Measurements from ENCODE around the gene TSPAN32.

Gene TSPAN32

GRCh38 chr11:2346014-2346413, 44.2 kb downstream of the TSPAN32 start:
- no peak overlapping the region for H3K4me2 ChIP-seq

GRCh38 chr11:2346586-2347307, 44.9 kb downstream of the TSPAN32 start:
- H3K4me2 ChIP-seq = no peak overlapping the region
- no peaks in the 10 kb centered on the region for H3K79me2 ChIP-seq (ENCODE audit: insufficient read depth, low read depth)
- H3K9ac ChIP-seq = no peak overlapping the region
- H3K4me1 ChIP-seq (ENCODE audit: low read depth, poor library complexity, severe bottlenecking) = no peaks in the 10 kb centered on the region
- no peak overlapping the region for H3K4me3 ChIP-seq (IDR thresholded peaks at IDR 0.05; ENCODE audit: insufficient read depth, low read depth, low read length)
- no peak overlapping the region for H2AFZ ChIP-seq (ENCODE audit: low read depth)
- no peaks in the 10 kb centered on the region for H4K20me1 ChIP-seq (ENCODE audit: insufficient read depth)
- H3K36me3 ChIP-seq (ENCODE audit: insufficient read depth) = no peaks in the 10 kb centered on the region
- no peak for TF ChIP-seq CTCF (conservative IDR thresholded peaks at IDR 0.05; ENCODE audit: low read depth, low read length)
- peaks cover 89% of the 10 kb centered on the region for H3K27me3 ChIP-seq (ENCODE audit: insufficient read depth, low read depth)
- no peak overlapping the region for H3K27ac ChIP-seq

More at GRCh38 chr11:2346014-2346413, 44.2 kb downstream of the TSPAN32 start:
- H3K79me2 ChIP-seq (ENCODE audit: insufficient read depth, low read depth) = no peaks in the 10 kb centered on the region
- H3K27me3 ChIP-seq (ENCODE audit: insufficient read depth, low read depth) = peaks cover 90% of the 10 kb centered on the region
- no peak for TF ChIP-seq CTCF (conservative IDR thresholded peaks at IDR 0.05; ENCODE audit: low read depth, low read length)
- no peaks in the 10 kb centered on the region for H4K20me1 ChIP-seq (ENCODE audit: insufficient read depth)
- no peak overlapping the region for H3K9ac ChIP-seq
- no peak overlapping the region for H3K27ac ChIP-seq
- H3K36me3 ChIP-seq (ENCODE audit: insufficient read depth) = no peaks in the 10 kb centered on the region
- no peak overlapping the region for H3K4me3 ChIP-seq (IDR thresholded peaks at IDR 0.05; ENCODE audit: insufficient read depth, low read depth, low read length)
- no peaks in the 10 kb centered on the region for H3K4me1 ChIP-seq (ENCODE audit: low read depth, poor library complexity, severe bottlenecking)
- no peak overlapping the region for H2AFZ ChIP-seq (ENCODE audit: low read depth)

- no peak overlapping the region for H3K4me3 ChIP-seq (IDR thresholded peaks at IDR 0.05; ENCODE audit: insufficient read depth, low read depth, low read length)
Observed at GRCh38 chr11:2347308-2347830, 45.6 kb downstream of the TSPAN32 start.

DNA sequence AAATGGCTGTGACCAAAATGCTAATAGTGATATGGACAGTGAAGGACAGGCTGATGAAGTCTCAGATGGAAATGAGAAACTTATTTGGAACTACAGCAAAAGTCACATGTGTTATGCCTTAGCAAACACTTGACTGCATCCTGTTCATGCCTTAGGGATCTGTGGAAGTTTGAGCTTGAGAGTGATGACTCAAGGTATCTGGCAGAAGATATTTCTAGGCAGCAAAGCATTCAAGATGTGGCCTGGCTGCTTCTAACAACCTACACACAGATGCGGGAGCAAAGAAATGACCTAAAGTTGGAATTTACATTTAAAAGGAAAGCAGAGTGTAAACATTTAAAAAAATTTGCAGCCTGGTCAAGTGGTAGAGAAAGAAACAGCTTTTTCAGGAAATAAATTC, 47.2 kb downstream of the TSPAN32 start:
- H3K9ac ChIP-seq = no peak overlapping the region
- peaks cover 89% of the 10 kb centered on the region for H3K27me3 ChIP-seq (ENCODE audit: insufficient read depth, low read depth)
- no peak for TF ChIP-seq CTCF (conservative IDR thresholded peaks at IDR 0.05; ENCODE audit: low read depth, low read length)

More at GRCh38 chr11:2347308-2347830, 45.6 kb downstream of the TSPAN32 start:
- Histone ChIP-seq H3K79me2 (ENCODE audit: insufficient read depth, low read depth) (no peaks in the 10 kb centered on the region), H3K4me1 (ENCODE audit: low read depth, poor library complexity, severe bottlenecking) (no peaks in the 10 kb centered on the region), H2AFZ (ENCODE audit: low read depth) (no peak overlapping the region), H3K36me3 (ENCODE audit: insufficient read depth) (no peaks in the 10 kb centered on the region), H3K9ac (no peak overlapping the region), H3K27me3 (ENCODE audit: insufficient read depth, low read depth) (peaks cover 89% of the 10 kb centered on the region), H3K4me2 (no peak overlapping the region), H3K27ac (no peak overlapping the region), H4K20me1 (ENCODE audit: insufficient read depth) (no peaks in the 10 kb centered on the region)
- no peak for TF ChIP-seq CTCF (conservative IDR thresholded peaks at IDR 0.05; ENCODE audit: low read depth, low read length)

More for the DNA sequence above, 47.2 kb downstream of the TSPAN32 start:
- H3K27ac ChIP-seq = no peak overlapping the region
- H3K79me2 ChIP-seq (ENCODE audit: insufficient read depth, low read depth) = no peaks in the 10 kb centered on the region
- H3K4me2 ChIP-seq = no peak overlapping the region
- no peaks in the 10 kb centered on the region for H4K20me1 ChIP-seq (ENCODE audit: insufficient read depth)
- no peak overlapping the region for H2AFZ ChIP-seq (ENCODE audit: low read depth)
- H3K4me1 ChIP-seq (ENCODE audit: low read depth, poor library complexity, severe bottlenecking) = no peaks in the 10 kb centered on the region
- H3K4me3 ChIP-seq (IDR thresholded peaks at IDR 0.05; ENCODE audit: insufficient read depth, low read depth, low read length) = no peak overlapping the region
- H3K36me3 ChIP-seq (ENCODE audit: insufficient read depth) = no peaks in the 10 kb centered on the region

Data from KMS-11 (cell line).